ENCODE measurements around the gene RAB26.

DNA sequence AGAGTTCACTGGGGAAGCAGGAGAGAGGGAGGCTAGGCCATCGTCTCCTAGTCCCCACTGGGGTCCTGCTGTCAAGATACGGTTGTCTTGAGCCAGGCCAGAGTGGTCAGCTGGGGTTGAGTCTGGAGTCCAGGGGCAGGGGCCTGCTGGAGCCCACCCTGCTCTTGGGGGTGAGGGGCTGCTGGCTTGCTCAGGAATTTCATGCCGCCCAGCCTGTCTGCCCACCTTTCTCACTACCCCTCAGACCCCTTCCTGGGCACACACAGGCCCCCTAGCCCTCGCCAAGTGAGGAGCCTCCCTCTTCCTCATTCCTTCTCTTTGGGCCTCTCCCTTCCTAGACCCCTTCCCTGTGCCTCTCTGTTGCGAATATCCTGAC, 8.4 kb downstream of the RAB26 start:
- TF ChIP-seq, protein P1, sequence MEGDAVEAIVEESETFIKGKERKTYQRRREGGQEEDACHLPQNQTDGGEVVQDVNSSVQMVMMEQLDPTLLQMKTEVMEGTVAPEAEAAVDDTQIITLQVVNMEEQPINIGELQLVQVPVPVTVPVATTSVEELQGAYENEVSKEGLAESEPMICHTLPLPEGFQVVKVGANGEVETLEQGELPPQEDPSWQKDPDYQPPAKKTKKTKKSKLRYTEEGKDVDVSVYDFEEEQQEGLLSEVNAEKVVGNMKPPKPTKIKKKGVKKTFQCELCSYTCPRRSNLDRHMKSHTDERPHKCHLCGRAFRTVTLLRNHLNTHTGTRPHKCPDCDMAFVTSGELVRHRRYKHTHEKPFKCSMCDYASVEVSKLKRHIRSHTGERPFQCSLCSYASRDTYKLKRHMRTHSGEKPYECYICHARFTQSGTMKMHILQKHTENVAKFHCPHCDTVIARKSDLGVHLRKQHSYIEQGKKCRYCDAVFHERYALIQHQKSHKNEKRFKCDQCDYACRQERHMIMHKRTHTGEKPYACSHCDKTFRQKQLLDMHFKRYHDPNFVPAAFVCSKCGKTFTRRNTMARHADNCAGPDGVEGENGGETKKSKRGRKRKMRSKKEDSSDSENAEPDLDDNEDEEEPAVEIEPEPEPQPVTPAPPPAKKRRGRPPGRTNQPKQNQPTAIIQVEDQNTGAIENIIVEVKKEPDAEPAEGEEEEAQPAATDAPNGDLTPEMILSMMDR (IDR thresholded peaks at IDR 0.05 in 8 of 11, conservative IDR thresholded peaks at IDR 0.05 in 3 of 11): no peak
- no peak for TF ChIP-seq POLR2A (IDR thresholded peaks at IDR 0.05)
